Gastroesophageal sphincter (tissue), 3 donors: ENCODE results near the gene ZNF837.

ENCODE experiments used
- POLR2A ChIP-seq, 2 donors: fragments of 450-650 bp; IDR thresholded peaks; one replicate each; pipeline ENCODE4 v1.6.1; 2017; ENCODE audit warnings: antibody characterized with exemption in 2 of 2, mild to moderate bottlenecking in 2 of 2, moderate library complexity in 1 of 2
- POLR2AphosphoS5 ChIP-seq: sonication (generic); formaldehyde crosslinking; IDR thresholded peaks from one replicate; pipeline ENCODE4 v1.6.1; 2017; ENCODE audit warnings: antibody characterized with exemption
- TF ChIP-seq, protein P1 (sequence below), 4 experiments: fragments of 200-600 bp in 2 of 4; fragments of 450-650 bp in 2 of 4; sonication (generic) in 1 of 4; IDR thresholded peaks; one replicate each; pipeline ENCODE4 v1.5.1; 2017 to 2019; ENCODE audit warnings: antibody characterized with exemption in 4 of 4, mild to moderate bottlenecking in 2 of 4, moderate library complexity in 2 of 4

DNA sequence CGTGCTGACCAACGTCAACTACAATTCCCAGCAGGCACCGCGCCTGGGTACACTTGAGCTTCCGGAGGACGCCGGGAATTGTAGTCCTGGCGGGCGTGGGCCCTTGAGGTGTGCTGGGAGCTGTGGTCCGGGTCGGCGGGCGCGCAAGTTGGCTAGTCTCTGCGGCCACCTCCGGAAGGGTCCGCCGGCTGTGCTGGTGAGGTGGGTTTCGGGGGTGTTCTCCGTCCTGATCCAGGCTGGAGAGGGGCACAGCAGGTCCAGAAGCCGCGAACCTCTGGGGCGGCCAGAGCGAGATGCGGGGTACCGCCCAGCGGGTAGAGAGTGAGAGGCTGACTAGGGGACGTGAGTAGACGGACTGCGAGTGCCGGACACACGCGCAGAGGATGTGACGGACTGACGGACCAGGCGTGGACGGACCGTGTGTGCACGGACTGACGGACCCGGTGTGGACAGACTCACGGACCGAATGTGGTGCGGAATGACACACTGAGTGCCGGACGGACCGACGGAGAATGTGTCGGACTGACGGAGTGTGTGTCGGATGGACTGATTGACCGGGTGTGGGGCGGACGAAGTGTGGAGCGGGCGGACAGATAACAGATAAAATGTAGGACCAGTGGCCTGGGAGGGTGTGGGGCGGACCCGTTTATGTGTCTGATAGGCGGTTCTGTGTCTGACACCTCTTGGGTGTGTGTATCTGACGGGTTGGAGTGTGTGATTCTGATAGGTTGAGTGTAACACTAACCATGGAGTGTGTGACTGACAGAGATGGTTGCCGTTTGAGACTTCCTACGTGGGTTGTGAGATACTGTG, 53.7 kb downstream of the ZNF837 start, which contains the start of gene ZSCAN22:
- TF ChIP-seq, protein P1, sequence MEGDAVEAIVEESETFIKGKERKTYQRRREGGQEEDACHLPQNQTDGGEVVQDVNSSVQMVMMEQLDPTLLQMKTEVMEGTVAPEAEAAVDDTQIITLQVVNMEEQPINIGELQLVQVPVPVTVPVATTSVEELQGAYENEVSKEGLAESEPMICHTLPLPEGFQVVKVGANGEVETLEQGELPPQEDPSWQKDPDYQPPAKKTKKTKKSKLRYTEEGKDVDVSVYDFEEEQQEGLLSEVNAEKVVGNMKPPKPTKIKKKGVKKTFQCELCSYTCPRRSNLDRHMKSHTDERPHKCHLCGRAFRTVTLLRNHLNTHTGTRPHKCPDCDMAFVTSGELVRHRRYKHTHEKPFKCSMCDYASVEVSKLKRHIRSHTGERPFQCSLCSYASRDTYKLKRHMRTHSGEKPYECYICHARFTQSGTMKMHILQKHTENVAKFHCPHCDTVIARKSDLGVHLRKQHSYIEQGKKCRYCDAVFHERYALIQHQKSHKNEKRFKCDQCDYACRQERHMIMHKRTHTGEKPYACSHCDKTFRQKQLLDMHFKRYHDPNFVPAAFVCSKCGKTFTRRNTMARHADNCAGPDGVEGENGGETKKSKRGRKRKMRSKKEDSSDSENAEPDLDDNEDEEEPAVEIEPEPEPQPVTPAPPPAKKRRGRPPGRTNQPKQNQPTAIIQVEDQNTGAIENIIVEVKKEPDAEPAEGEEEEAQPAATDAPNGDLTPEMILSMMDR (IDR thresholded peaks at IDR 0.05): peak in 2 of 4 experiments; percentile 9 to 18
- TF ChIP-seq POLR2AphosphoS5 (peak; percentile 52), POLR2A (IDR thresholded peaks at IDR 0.05) (peak; percentile 40 to 59)
